RCC 7860 (cell line): ENCODE measurements around the gene PKM.

ENCODE experiments used
- DNase-seq: peaks from one replicate; pipeline ENCODE4 v3.0.0-alpha.2; 2015; ENCODE audit warnings: low spot score
- FAIRE-seq: peaks from 2 replicates; lab custom pipeline; 2012; peaks lifted over from hg19 to GRCh38; lab: Jason Lieb, UNC

PKM gene

GRCh38 chr15:72236381-72237003, 5.5 kb upstream of the PKM start:
- no peak for DNase-seq
- no peak for FAIRE-seq

GRCh38 chr15:72235298-72235697, 4.3 kb upstream of the PKM start:
- FAIRE-seq = no peak
- no peak for DNase-seq

- DNase-seq = no peak
- FAIRE-seq = no peak
These were observed 2.8 kb upstream of the PKM start for GRCh38 chr15:72233769-72234168.

- DNase-seq (peak; percentile 55), FAIRE-seq (peak; percentile 62)
These were observed 966 bp upstream of the PKM start for GRCh38 chr15:72231833-72232478.

- DNase-seq = peak; percentile 86
- FAIRE-seq = no peak
These were observed 559 bp downstream of the PKM start for GRCh38 chr15:72230197-72231065.

GRCh38 chr15:72229947-72230196, 1.1 kb downstream of the PKM start:
- DNase-seq = no peak
- FAIRE-seq = no peak

GRCh38 chr15:72229076-72229946, 1.7 kb downstream of the PKM start:
- DNase-seq (peak; percentile 33), FAIRE-seq (no peak)

- FAIRE-seq (no peak), DNase-seq (no peak)
These were observed 3.3 kb downstream of the PKM start for GRCh38 chr15:72227720-72228119.

- DNase-seq (peak; percentile 90), FAIRE-seq (peak; percentile 71)
These were observed 3.8 kb downstream of the PKM start for GRCh38 chr15:72227192-72227586.

GRCh38 chr15:72223278-72223677, 7.7 kb downstream of the PKM start:
- FAIRE-seq (no peak), DNase-seq (no peak)

GRCh38 chr15:72222393-72222792, 8.6 kb downstream of the PKM start:
- FAIRE-seq (peak; percentile 80), DNase-seq (peak; percentile 86)

GRCh38 chr15:72220687-72221086, 10.3 kb downstream of the PKM start:
- FAIRE-seq (no peak), DNase-seq (no peak)

GRCh38 chr15:72217216-72217615, 13.8 kb downstream of the PKM start:
- no peak for FAIRE-seq
- no peak for DNase-seq

- no peak for FAIRE-seq
- DNase-seq = no peak
These were observed 14.9 kb downstream of the PKM start for GRCh38 chr15:72216079-72216478.

- no peak for DNase-seq
- no peak for FAIRE-seq
These were observed 23.4 kb downstream of the PKM start for GRCh38 chr15:72207558-72208085.

GRCh38 chr15:72206677-72207000, 24.4 kb downstream of the PKM start:
- DNase-seq (no peak), FAIRE-seq (no peak)

- DNase-seq = no peak
- FAIRE-seq = no peak
These were observed 24.9 kb downstream of the PKM start for GRCh38 chr15:72205896-72206676.

GRCh38 chr15:72205273-72205672, 25.7 kb downstream of the PKM start:
- DNase-seq (no peak), FAIRE-seq (no peak)

GRCh38 chr15:72203507-72203837, 27.5 kb downstream of the PKM start:
- peak; percentile 74 for FAIRE-seq
- DNase-seq = peak; percentile 87

GRCh38 chr15:72202801-72203506, 28.0 kb downstream of the PKM start:
- FAIRE-seq (no peak), DNase-seq (no peak)
